ENCODE data around the gene BRD3OS. TPM values are rescaled to one million over a fixed set of nuclear protein-coding genes. Genes with fewer than 3 reads are reported as not detected.

BRD3OS gene
- total and polyA plus RNA-seq, 2 donors (not counting 3 experiments of a cell fraction or from before 2014, with no cell fraction given): 11.9 to 15.4 TPM

DNA sequence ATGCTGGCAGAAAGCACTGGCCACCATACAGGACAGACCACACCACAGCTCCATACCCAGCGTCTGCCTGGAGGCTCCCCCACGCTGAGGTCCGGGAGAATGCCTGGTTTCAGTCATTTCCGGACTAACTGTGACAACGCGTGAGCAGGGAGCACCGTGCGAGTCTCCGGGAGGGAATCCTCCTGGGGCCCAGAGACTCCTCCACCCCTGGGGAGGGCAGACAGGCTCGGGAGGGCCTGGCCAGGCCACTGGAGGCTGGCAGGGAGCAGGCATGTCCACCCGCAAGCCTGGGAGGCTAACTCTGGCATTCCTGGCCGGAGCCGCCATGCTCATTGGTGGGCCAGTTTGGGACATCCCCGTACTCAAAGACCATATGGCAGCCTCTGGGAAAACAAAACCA lies 6.5 kb downstream of the BRD3OS start:
- H4K20me1 ChIP-seq (replicated peaks; ENCODE audit: control insufficient read depth, extremely low read depth, insufficient read depth, low read length): no peaks in the 10 kb centered on the region
- no TSS peak for BruUV-seq (replicated peaks)
- dilution Hi-C loops (cut with MboI; ENCODE audit: extremely low pct_ligation_motif_present, low sequenced_read_pairs): no loop called here

More for the DNA sequence above, 6.5 kb downstream of the BRD3OS start:
- ChIA-PET POLR2A (no interaction called here), CTCF (no interaction called here)
- intact Hi-C loops (cut with micrococcal nuclease): no loop called here
- no peak for FAIRE-seq
- DNase-seq (ENCODE audit: low read depth, low spot score): no peak
- Histone ChIP-seq H3K79me2 (ENCODE audit: control insufficient read depth, insufficient read depth, low read length) (no peaks in the 10 kb centered on the region), H3K27me3 (ENCODE audit: control insufficient read depth in 2 of 2, insufficient read depth in 2 of 2, low read length in 2 of 2) (no peaks in the 10 kb centered on the region), H2AFZ (ENCODE audit: low read depth, low read length) (no peak overlapping the region), H3K4me3 (replicated peaks in 1 of 3; ENCODE audit: insufficient read depth in 1 of 3, low read depth in 1 of 3, low read length in 3 of 3) (no peak overlapping the region), H3K4me1 (ENCODE audit: control insufficient read depth, extremely low read depth, insufficient read depth, low read length) (no peaks in the 10 kb centered on the region), H3K9me1 (replicated peaks; ENCODE audit: control insufficient read depth, extremely low read depth, insufficient read depth, low read length) (no peaks in the 10 kb centered on the region), H3K27ac (ENCODE audit: insufficient read depth, low read depth, low read length) (no peak overlapping the region), H3K9me3 (replicated peaks; ENCODE audit: control insufficient read depth, insufficient read depth, low read length) (no peaks in the 10 kb centered on the region), H3K36me3 (ENCODE audit: control insufficient read depth in 2 of 2, extremely low read depth in 1 of 2, insufficient read depth in 2 of 2, low read length in 2 of 2) (peaks cover 13 to 37% of the 10 kb centered on the region in 2 experiments), H3K4me2 (ENCODE audit: insufficient read depth, low read length) (no peak overlapping the region), H3K9ac (replicated peaks; ENCODE audit: extremely low read depth, insufficient read depth, low read length) (no peak overlapping the region)
- TF ChIP-seq, protein P1, sequence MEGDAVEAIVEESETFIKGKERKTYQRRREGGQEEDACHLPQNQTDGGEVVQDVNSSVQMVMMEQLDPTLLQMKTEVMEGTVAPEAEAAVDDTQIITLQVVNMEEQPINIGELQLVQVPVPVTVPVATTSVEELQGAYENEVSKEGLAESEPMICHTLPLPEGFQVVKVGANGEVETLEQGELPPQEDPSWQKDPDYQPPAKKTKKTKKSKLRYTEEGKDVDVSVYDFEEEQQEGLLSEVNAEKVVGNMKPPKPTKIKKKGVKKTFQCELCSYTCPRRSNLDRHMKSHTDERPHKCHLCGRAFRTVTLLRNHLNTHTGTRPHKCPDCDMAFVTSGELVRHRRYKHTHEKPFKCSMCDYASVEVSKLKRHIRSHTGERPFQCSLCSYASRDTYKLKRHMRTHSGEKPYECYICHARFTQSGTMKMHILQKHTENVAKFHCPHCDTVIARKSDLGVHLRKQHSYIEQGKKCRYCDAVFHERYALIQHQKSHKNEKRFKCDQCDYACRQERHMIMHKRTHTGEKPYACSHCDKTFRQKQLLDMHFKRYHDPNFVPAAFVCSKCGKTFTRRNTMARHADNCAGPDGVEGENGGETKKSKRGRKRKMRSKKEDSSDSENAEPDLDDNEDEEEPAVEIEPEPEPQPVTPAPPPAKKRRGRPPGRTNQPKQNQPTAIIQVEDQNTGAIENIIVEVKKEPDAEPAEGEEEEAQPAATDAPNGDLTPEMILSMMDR (IDR thresholded peaks at IDR 0.05; ENCODE audit: extremely low read depth in 1 of 2, insufficient read depth in 1 of 2, low read depth in 1 of 2, low read length in 2 of 2): no peak
- TF ChIP-seq, protein P2, sequence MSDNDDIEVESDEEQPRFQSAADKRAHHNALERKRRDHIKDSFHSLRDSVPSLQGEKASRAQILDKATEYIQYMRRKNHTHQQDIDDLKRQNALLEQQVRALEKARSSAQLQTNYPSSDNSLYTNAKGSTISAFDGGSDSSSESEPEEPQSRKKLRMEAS (IDR thresholded peaks at IDR 0.05; ENCODE audit: insufficient read depth, insufficient read length): no peak
- TF ChIP-seq MYC (IDR thresholded peaks at IDR 0.05; ENCODE audit: low read depth, low read length): no peak
- no peak for TF ChIP-seq GATA2 (IDR thresholded peaks at IDR 0.05; ENCODE audit: insufficient read depth, insufficient read length, low read depth, low read length)
- no peak for TF ChIP-seq FOS (IDR thresholded peaks at IDR 0.05; ENCODE audit: borderline replicate concordance, insufficient read depth, low read length)
- no peak for TF ChIP-seq EZH2 (IDR thresholded peaks at IDR 0.05; ENCODE audit: borderline replicate concordance, low read depth, low read length, severe bottlenecking)
- no peak for TF ChIP-seq JUN (IDR thresholded peaks at IDR 0.05; ENCODE audit: borderline replicate concordance, insufficient read depth, insufficient read length, low read depth)
- TF ChIP-seq POLR2AphosphoS5 (IDR thresholded peaks at IDR 0.05; ENCODE audit: insufficient read depth, low read depth, low read length): no peak
- no peak for TF ChIP-seq POLR2A (IDR thresholded peaks at IDR 0.05; ENCODE audit: low read depth, low read length)
